Gastrocnemius medialis (tissue), 4 donors: ENCODE results near the gene DTNA. TPM values are rescaled to one million over a fixed set of nuclear protein-coding genes. Genes with fewer than 3 reads are reported as not detected.

Source experiments
- ATAC-seq, 2 donors: fragments of 150-250 bp; one replicate each; pipeline ENCODE4 v1.9.1; 2016
- DNase-seq, 2 donors: peaks; one replicate each; pipeline ENCODE4 v3.0.0-alpha.2; 2019
- H3K27ac ChIP-seq, 4 donors: fragments of 200-600 bp; sonication (generic); 1 replicate in 1 of 4; 2 replicates in 3 of 4; pipeline ENCODE4 v1.5.1; 2016 to 2018; ENCODE audit warnings: mild to moderate bottlenecking in 2 of 4, moderate library complexity in 1 of 4
- H3K27me3 ChIP-seq, 3 donors: fragments of 200-600 bp; sonication (generic) in 2 of 3; 1 replicate in 1 of 3; 2 replicates in 2 of 3; pipeline versions ENCODE4 v1.5.1 to v1.6.0; 2016 to 2019; ENCODE audit warnings: mild to moderate bottlenecking in 1 of 3, moderate library complexity in 1 of 3
- H3K36me3 ChIP-seq, 2 donors: fragments of 200-600 bp; sonication (generic) in 1 of 2; one replicate each; pipeline ENCODE4 v1.5.1; 2017 to 2018
- H3K4me1 ChIP-seq, 2 donors: fragments of 200-600 bp; sonication (generic) in 1 of 2; one replicate each; pipeline ENCODE4 v1.5.1; 2016 to 2017; ENCODE audit warnings: mild to moderate bottlenecking in 2 of 2
- H3K4me3 ChIP-seq, 4 donors: fragments of 200-600 bp; sonication (generic) in 3 of 4; 1 replicate in 1 of 4; 2 replicates in 3 of 4; pipeline ENCODE4 v1.5.1; 2016 to 2019; ENCODE audit warnings: mild to moderate bottlenecking in 2 of 4
- H3K9me3 ChIP-seq, 3 donors: fragments of 200-600 bp; sonication (generic) in 2 of 3; 1 replicate in 1 of 3; 2 replicates in 2 of 3; pipeline ENCODE4 v1.5.1; 2016 to 2019
- POLR2A ChIP-seq, 2 donors: fragments of 450-650 bp; IDR thresholded peaks; one replicate each; pipeline ENCODE4 v1.6.1; 2017; ENCODE audit warnings: antibody characterized with exemption in 2 of 2, mild to moderate bottlenecking in 2 of 2, moderate library complexity in 2 of 2
- in situ Hi-C, 4 donors: fragments of 200-750 bp; cut with MboI; loops; one replicate each; pipeline versions ENCODE4 v1.15.0 to v1.8.0; 2017; ENCODE audit warnings: low sequenced_read_pairs in 4 of 4
- intact Hi-C: fragments of 100-400 bp; cut with DNase I; formaldehyde crosslinking; loops from one replicate; pipeline ENCODE4 v1.15.1; 2023; ENCODE audit warnings: low total_unique reads
- total RNA-seq, 4 donors: library from RNA; depleted of rRNA; stranded (reverse); fragments of >200 nt; gene quantifications; one replicate each; pipeline versions ENCODE4 v1.1.0 to v1.2.3, GENCODE V29; 2016
- TF ChIP-seq, protein P1 (sequence below), 5 experiments: fragments of 450-650 bp in 3 of 5; fragments of 200-600 bp in 2 of 5; sonication (generic) in 2 of 5; IDR thresholded peaks in 4 of 5; conservative IDR thresholded peaks in 1 of 5; 1 replicate in 4 of 5; 2 replicates in 1 of 5; pipeline ENCODE4 v1.5.1; 2016 to 2019; ENCODE audit warnings: antibody characterized with exemption in 5 of 5, mild to moderate bottlenecking in 3 of 5, moderate library complexity in 3 of 5

DTNA gene
- total RNA-seq, 4 donors from 2014 or later: 38.6 to 63.9 (median 56.1) TPM

GRCh38 chr18:34786162-34786741, 76.2 kb downstream of the DTNA start:
- intact Hi-C loops (loop anchor here (2.0 to 5.0 kb wide), 4 partner anchors 59 to 663 kb away; no protein-coding TSS in a partner anchor), in situ Hi-C loops (loop anchor here (5.0 to 25.0 kb wide), 7 partner anchors 121 to 674 kb away; no protein-coding TSS in a partner anchor)
- Histone ChIP-seq H3K4me1 (no peaks in the 10 kb centered on the region), H3K9me3 (no peaks in the 10 kb centered on the region), H3K27ac (peak overlapping the region in 2 of 4 donors; percentile 30 to 45), H3K27me3 (no peaks in the 10 kb centered on the region), H3K36me3 (no peaks in the 10 kb centered on the region), H3K4me3 (no peak overlapping the region)
- DNase-seq: no peak
- no peak for ATAC-seq
- no peak for TF ChIP-seq POLR2A (IDR thresholded peaks at IDR 0.05)
- TF ChIP-seq, protein P1, sequence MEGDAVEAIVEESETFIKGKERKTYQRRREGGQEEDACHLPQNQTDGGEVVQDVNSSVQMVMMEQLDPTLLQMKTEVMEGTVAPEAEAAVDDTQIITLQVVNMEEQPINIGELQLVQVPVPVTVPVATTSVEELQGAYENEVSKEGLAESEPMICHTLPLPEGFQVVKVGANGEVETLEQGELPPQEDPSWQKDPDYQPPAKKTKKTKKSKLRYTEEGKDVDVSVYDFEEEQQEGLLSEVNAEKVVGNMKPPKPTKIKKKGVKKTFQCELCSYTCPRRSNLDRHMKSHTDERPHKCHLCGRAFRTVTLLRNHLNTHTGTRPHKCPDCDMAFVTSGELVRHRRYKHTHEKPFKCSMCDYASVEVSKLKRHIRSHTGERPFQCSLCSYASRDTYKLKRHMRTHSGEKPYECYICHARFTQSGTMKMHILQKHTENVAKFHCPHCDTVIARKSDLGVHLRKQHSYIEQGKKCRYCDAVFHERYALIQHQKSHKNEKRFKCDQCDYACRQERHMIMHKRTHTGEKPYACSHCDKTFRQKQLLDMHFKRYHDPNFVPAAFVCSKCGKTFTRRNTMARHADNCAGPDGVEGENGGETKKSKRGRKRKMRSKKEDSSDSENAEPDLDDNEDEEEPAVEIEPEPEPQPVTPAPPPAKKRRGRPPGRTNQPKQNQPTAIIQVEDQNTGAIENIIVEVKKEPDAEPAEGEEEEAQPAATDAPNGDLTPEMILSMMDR (IDR thresholded peaks at IDR 0.05 in 4 of 5, conservative IDR thresholded peaks at IDR 0.05 in 1 of 5): no peak

DNA sequence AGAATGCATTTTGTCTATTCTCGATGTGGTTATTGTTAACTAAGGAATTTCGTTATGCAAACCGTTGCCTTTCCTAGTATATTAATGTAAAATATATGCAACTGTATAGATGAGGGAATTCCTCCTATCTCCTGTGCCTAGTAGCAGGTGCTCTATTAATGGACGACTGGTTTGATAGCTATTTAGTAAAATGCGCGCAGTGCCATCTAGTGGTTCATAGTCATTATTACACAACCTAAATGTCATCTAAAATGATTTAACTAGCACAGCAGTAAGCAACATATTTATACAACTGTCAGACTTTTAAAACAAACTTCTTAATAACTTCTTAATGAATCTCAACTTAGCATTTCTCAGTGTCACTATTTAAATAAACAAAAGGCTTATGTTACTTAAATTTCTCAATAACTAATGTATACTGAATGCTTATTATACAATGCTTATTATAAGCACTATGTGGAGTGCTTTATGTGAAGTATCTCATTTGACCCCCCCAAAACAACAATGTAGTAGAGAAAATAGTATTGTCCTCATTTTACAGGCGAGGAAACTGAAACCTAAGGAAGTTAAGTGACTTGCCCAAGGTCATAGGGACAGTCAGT, 77.9 kb downstream of the DTNA start:
- no peak for TF ChIP-seq POLR2A (IDR thresholded peaks at IDR 0.05)
- TF ChIP-seq, protein P1 (IDR thresholded peaks at IDR 0.05 in 4 of 5, conservative IDR thresholded peaks at IDR 0.05 in 1 of 5): peak; percentile 75 to 84 (median 79)
- H3K27me3 ChIP-seq: no peaks in the 10 kb centered on the region
- no peak overlapping the region for H3K4me3 ChIP-seq
- ATAC-seq (peak; percentile 75 to 87), DNase-seq (peak; percentile 20 to 32)
- in situ Hi-C loops (loop anchor here (5.0 to 25.0 kb wide), 7 partner anchors 123 to 676 kb away; no protein-coding TSS in a partner anchor), intact Hi-C loops (loop anchor here (1.0 to 5.0 kb wide), 5 partner anchors 61 to 665 kb away; no protein-coding TSS in a partner anchor)
- H3K27ac ChIP-seq: no peak overlapping the region
- H3K36me3 ChIP-seq: no peaks in the 10 kb centered on the region
- no peaks in the 10 kb centered on the region for H3K9me3 ChIP-seq
- no peaks in the 10 kb centered on the region for H3K4me1 ChIP-seq

GRCh38 chr18:34789768-34790344, 79.8 kb downstream of the DTNA start:
- intact Hi-C loops: loop anchor here (5.0 kb wide), 2 partner anchors 63 to 298 kb away; no protein-coding TSS in a partner anchor
- Histone ChIP-seq H3K4me3 (no peak overlapping the region), H3K27me3 (no peaks in the 10 kb centered on the region), H3K27ac (no peak overlapping the region), H3K36me3 (no peaks in the 10 kb centered on the region), H3K4me1 (peaks cover 7 to 9% of the 10 kb centered on the region in 2 donors), H3K9me3 (no peaks in the 10 kb centered on the region)
- no peak for TF ChIP-seq POLR2A (IDR thresholded peaks at IDR 0.05)
- TF ChIP-seq, protein P1 (IDR thresholded peaks at IDR 0.05 in 4 of 5, conservative IDR thresholded peaks at IDR 0.05 in 1 of 5): no peak
- DNase-seq (no peak), ATAC-seq (no peak)
- in situ Hi-C loops: loop anchor here (5.0 to 25.0 kb wide), 9 partner anchors 125 to 678 kb away; no protein-coding TSS in a partner anchor

DNA sequence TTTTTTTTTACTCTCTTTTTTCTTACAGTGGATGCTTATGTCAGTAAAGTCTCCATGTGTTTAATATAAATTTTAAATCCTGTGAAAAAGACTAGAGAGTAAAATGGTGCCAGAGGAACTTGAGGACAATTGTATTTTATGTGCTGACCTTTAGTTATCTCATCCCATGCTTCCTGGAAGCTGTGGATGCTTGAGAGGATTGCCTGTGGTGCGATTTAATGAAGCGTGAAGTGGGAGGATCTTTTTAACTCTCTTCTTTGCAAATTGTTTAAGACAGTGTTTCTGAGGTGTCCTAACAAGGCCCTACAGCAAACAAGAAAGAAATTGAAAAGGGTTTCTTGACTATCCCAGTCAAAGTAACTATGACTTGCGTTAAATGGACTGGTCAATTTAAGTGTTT, 84.2 kb downstream of the DTNA start:
- ATAC-seq: no peak
- TF ChIP-seq, protein P1 (IDR thresholded peaks at IDR 0.05 in 4 of 5, conservative IDR thresholded peaks at IDR 0.05 in 1 of 5): no peak
- no peak for TF ChIP-seq POLR2A (IDR thresholded peaks at IDR 0.05)
- in situ Hi-C loops (loop anchor here (10.0 to 25.0 kb wide), 7 partner anchors 130 to 682 kb away; no protein-coding TSS in a partner anchor), intact Hi-C loops (no loop called here)
- H3K36me3 ChIP-seq: no peaks in the 10 kb centered on the region
- H3K4me1 ChIP-seq: peaks cover 31 to 44% of the 10 kb centered on the region in 2 donors
- peak overlapping the region; percentile 43 to 79 (median 68) for H3K27ac ChIP-seq
- no peak for DNase-seq
- no peak overlapping the region for H3K4me3 ChIP-seq
- no peaks in the 10 kb centered on the region for H3K9me3 ChIP-seq
- H3K27me3 ChIP-seq: no peaks in the 10 kb centered on the region
